SK-N-MC (cell line): ENCODE measurements around the gene CDKAL1.

Experiments
- EZH2 ChIP-seq: fragments of 200-600 bp; sonication (generic); IDR thresholded peaks from one replicate; pipeline ENCODE4 v1.6.1; 2017; ENCODE audit warnings: antibody characterized with exemption
- FOXP2 ChIP-seq: optimal IDR thresholded peaks from 2 replicates; pipeline ENCODE3; 2011; ENCODE audit warnings: mild to moderate bottlenecking, moderate library complexity; ENCODE audit not compliant: insufficient read depth; ENCODE audit errors: extremely low read length, control extremely low read depth
- POLR2AphosphoS5 ChIP-seq: IDR thresholded peaks from 2 replicates; pipeline ENCODE4 v1.6.1; 2012; ENCODE audit warnings: mild to moderate bottlenecking, low read depth, low read length, borderline replicate concordance

GRCh38 chr6:21158149-21158548 is 623.9 kb downstream of the CDKAL1 start:
- TF ChIP-seq POLR2AphosphoS5 = no peak
- no peak for TF ChIP-seq EZH2
- TF ChIP-seq FOXP2 = no peak
